ENCODE results near the gene TOX2. TPM values are rescaled to one million over a fixed set of nuclear protein-coding genes. Genes with fewer than 3 reads are reported as not detected.

TOX2 gene
- total RNA-seq, 1 experiment from 2014 or later: 85.4 TPM

- TF ChIP-seq REST (IDR thresholded peaks at IDR 0.05; ENCODE audit: insufficient read depth in 1 of 2, low read depth in 2 of 2, low read length in 1 of 2) (no peak), POLR2AphosphoS5 (IDR thresholded peaks at IDR 0.05; ENCODE audit: low read depth, low read length) (no peak), CTCF (IDR thresholded peaks at IDR 0.05) (no peak), SIN3A (IDR thresholded peaks at IDR 0.05; ENCODE audit: borderline replicate concordance, insufficient read depth, low read depth, low read length) (no peak), TCF7L2 (IDR thresholded peaks at IDR 0.05; ENCODE audit: low read depth, low read length) (no peak)
- ChIA-PET POLR2A (no interaction called here), CTCF (no interaction called here)
- BruUV-seq (replicated peaks): no TSS peak
- in situ Hi-C loops (cut with HindIII; ENCODE audit: low pct_unique_long_range_greater_than_20kb, low sequenced_read_pairs): no loop called here
- intact Hi-C loops (cut with micrococcal nuclease; ENCODE audit: unreplicated experiment): no loop called here
- Histone ChIP-seq H3K27ac (ENCODE audit: low read length) (no peak overlapping the region), H3K27me3 (ENCODE audit: control insufficient read depth, insufficient read depth, low read length) (no peaks in the 10 kb centered on the region), H3K36me3 (ENCODE audit: control insufficient read depth, insufficient read depth, low read length) (no peaks in the 10 kb centered on the region), H3K4me3 (ENCODE audit: low read depth in 2 of 2, low read length in 2 of 2) (no peak overlapping the region), H3K4me1 (ENCODE audit: control insufficient read depth, insufficient read depth, low read length) (0 out of 2 replicates have a peak, but pooled peaks cover 9% of the 10 kb centered on the region), H3K9me3 (ENCODE audit: control insufficient read depth, insufficient read depth, low read depth, low read length) (peaks cover 10% of the 10 kb centered on the region; the same call in 1 of the 2 replicates)
- no peak for ATAC-seq
- no peak for DNase-seq (ENCODE audit: low read depth, low spot score)
These were observed 59.2 kb downstream of the TOX2 start for GRCh38 chr20:43973671-43974450.

GRCh38 chr20:43974695-43975094 is 60.0 kb downstream of the TOX2 start:
- no peaks in the 10 kb centered on the region for H3K36me3 ChIP-seq (ENCODE audit: control insufficient read depth, insufficient read depth, low read length)
- 0 out of 2 replicates have a peak, but pooled peaks cover 5% of the 10 kb centered on the region for H3K4me1 ChIP-seq (ENCODE audit: control insufficient read depth, insufficient read depth, low read length)
- no peak for TF ChIP-seq POLR2AphosphoS5 (IDR thresholded peaks at IDR 0.05; ENCODE audit: low read depth, low read length)
- no peak for TF ChIP-seq REST (IDR thresholded peaks at IDR 0.05; ENCODE audit: insufficient read depth in 1 of 2, low read depth in 2 of 2, low read length in 1 of 2)
- TF ChIP-seq SIN3A (IDR thresholded peaks at IDR 0.05; ENCODE audit: borderline replicate concordance, insufficient read depth, low read depth, low read length): no peak
- no peak for TF ChIP-seq CTCF (IDR thresholded peaks at IDR 0.05)
- TF ChIP-seq TCF7L2 (IDR thresholded peaks at IDR 0.05; ENCODE audit: low read depth, low read length): no peak
- in situ Hi-C loops (cut with HindIII; ENCODE audit: low pct_unique_long_range_greater_than_20kb, low sequenced_read_pairs) (no loop called here), intact Hi-C loops (cut with micrococcal nuclease; ENCODE audit: unreplicated experiment) (no loop called here)
- H3K27me3 ChIP-seq (ENCODE audit: control insufficient read depth, insufficient read depth, low read length): no peaks in the 10 kb centered on the region
- H3K4me3 ChIP-seq (ENCODE audit: low read depth in 2 of 2, low read length in 2 of 2): no peak overlapping the region
- BruUV-seq (replicated peaks): no TSS peak
- CTCF ChIA-PET: no interaction called here
- POLR2A ChIA-PET: no interaction called here
- DNase-seq (ENCODE audit: low read depth, low spot score): no peak
- peak overlapping the region; percentile 73; the same call in 1 of the 2 replicates for H3K27ac ChIP-seq (ENCODE audit: low read length)
- H3K9me3 ChIP-seq (ENCODE audit: control insufficient read depth, insufficient read depth, low read depth, low read length): peaks cover 10% of the 10 kb centered on the region; the same call in 1 of the 2 replicates
- ATAC-seq: no peak

All from Panc1 (cell line).